H1 (cell line): ENCODE results near the gene SLC25A45. TPM values are rescaled to one million over a fixed set of nuclear protein-coding genes. Genes with fewer than 3 reads are reported as not detected.

Experiments
- ASH2L ChIP-seq: fragments of 200-600, 300-600 bp; sonication (generic); IDR thresholded peaks from one replicate; pipeline ENCODE4 v1.7.1; 2017; ENCODE audit warnings: low read length
- BRCA1 ChIP-seq: IDR thresholded peaks from 2 replicates; pipeline ENCODE4 v1.6.1; 2012; ENCODE audit warnings: low read depth, low read length, improper control_type of control experiment
- CBX8 ChIP-seq: fragments of 300-800, 300-1000 bp; sonication (generic); IDR thresholded peaks from 2 replicates; pipeline ENCODE4 v1.7.1; 2016; ENCODE audit warnings: low read depth, low read length, borderline replicate concordance
- CEBPB ChIP-seq: IDR thresholded peaks from 2 replicates; pipeline ENCODE4 v1.6.1; 2012; ENCODE audit warnings: low read depth, low read length
- CHD1 ChIP-seq: IDR thresholded peaks from 2 replicates; pipeline ENCODE4 v1.6.1; 2012; ENCODE audit warnings: low read depth, low read length, improper control_type of control experiment
- CREB1 ChIP-seq: IDR thresholded peaks from 2 replicates; pipeline ENCODE4 v1.6.1; 2012; ENCODE audit warnings: inconsistent platforms
- POLR2AphosphoS5 ChIP-seq: IDR thresholded peaks from 2 replicates; pipeline ENCODE4 v1.6.1; 2011; ENCODE audit warnings: low read depth, low read length
- POU5F1 ChIP-seq: IDR thresholded peaks from 2 replicates; pipeline ENCODE4 v1.6.1; 2011; ENCODE audit warnings: low read depth, mild to moderate bottlenecking, low read length, moderate library complexity
- ZNF274 ChIP-seq: IDR thresholded peaks from 2 replicates; pipeline ENCODE4 v1.7.0; 2012; ENCODE audit warnings: low read length, borderline replicate concordance; ENCODE audit errors: extremely low read depth
- polyA plus RNA-seq, 7 experiments: library from polyadenylated mRNA; depleted of rRNA in 3 of 7; stranded (reverse) in 5 of 7; unstranded in 2 of 7; fragments of >200 nt in 5 of 7; fragments of 200-250 nt in 2 of 7; gene quantifications; 1 replicate in 5 of 7; 2 replicates in 1 of 7; 4 replicates in 1 of 7; pipeline versions ENCODE4 v1.2.1 to v1.2.3, GENCODE V29; 2011 to 2013; ENCODE audit warnings: missing spikeins in 2 of 7, mixed read lengths in 2 of 7
- total RNA-seq: library from RNA; stranded (reverse); fragmentation: NEBNext Ultra II Directional; extraction: Animal tissue kit (Norgen Biotek cat#: 25700); gene quantifications from 2 replicates; pipeline ENCODE4 v1.2.1, GENCODE V29; 2021
- TF ChIP-seq, protein P1 (sequence below): fragments of 300-600 bp; sonication (generic); IDR thresholded peaks from 2 replicates; pipeline ENCODE4 v1.7.1; 2012; ENCODE audit warnings: low read length, moderate library complexity, mild to moderate bottlenecking, inconsistent platforms; ENCODE audit not compliant: insufficient replicate concordance

The SLC25A45 gene
- total and polyA plus RNA-seq, 2 of the 8 experiments (the other 6 are each of a cell fraction or from before 2014, with no cell fraction given), result 0.54 to 0.59 TPM

DNA sequence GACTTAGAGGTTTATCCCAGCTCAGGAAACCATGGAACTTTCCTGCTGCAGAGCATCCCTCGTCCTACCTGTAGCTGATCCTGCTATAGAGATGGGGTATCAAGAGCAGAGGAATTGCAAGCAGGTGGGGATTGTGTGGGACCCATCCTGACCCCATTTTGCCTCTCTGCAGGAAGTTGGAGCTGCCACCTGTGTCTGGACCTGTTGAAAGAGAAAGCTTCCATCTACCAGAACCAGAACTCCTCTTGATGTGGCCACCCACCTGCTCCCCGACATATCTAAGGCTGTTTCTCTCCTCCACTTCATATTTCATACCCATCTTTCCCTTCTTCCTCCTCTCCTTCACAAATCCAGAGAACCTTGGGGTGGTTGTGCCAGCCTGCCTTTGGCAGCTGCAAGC is 30.9 kb downstream of the SLC25A45 start (continued):
- TF ChIP-seq, protein P1, sequence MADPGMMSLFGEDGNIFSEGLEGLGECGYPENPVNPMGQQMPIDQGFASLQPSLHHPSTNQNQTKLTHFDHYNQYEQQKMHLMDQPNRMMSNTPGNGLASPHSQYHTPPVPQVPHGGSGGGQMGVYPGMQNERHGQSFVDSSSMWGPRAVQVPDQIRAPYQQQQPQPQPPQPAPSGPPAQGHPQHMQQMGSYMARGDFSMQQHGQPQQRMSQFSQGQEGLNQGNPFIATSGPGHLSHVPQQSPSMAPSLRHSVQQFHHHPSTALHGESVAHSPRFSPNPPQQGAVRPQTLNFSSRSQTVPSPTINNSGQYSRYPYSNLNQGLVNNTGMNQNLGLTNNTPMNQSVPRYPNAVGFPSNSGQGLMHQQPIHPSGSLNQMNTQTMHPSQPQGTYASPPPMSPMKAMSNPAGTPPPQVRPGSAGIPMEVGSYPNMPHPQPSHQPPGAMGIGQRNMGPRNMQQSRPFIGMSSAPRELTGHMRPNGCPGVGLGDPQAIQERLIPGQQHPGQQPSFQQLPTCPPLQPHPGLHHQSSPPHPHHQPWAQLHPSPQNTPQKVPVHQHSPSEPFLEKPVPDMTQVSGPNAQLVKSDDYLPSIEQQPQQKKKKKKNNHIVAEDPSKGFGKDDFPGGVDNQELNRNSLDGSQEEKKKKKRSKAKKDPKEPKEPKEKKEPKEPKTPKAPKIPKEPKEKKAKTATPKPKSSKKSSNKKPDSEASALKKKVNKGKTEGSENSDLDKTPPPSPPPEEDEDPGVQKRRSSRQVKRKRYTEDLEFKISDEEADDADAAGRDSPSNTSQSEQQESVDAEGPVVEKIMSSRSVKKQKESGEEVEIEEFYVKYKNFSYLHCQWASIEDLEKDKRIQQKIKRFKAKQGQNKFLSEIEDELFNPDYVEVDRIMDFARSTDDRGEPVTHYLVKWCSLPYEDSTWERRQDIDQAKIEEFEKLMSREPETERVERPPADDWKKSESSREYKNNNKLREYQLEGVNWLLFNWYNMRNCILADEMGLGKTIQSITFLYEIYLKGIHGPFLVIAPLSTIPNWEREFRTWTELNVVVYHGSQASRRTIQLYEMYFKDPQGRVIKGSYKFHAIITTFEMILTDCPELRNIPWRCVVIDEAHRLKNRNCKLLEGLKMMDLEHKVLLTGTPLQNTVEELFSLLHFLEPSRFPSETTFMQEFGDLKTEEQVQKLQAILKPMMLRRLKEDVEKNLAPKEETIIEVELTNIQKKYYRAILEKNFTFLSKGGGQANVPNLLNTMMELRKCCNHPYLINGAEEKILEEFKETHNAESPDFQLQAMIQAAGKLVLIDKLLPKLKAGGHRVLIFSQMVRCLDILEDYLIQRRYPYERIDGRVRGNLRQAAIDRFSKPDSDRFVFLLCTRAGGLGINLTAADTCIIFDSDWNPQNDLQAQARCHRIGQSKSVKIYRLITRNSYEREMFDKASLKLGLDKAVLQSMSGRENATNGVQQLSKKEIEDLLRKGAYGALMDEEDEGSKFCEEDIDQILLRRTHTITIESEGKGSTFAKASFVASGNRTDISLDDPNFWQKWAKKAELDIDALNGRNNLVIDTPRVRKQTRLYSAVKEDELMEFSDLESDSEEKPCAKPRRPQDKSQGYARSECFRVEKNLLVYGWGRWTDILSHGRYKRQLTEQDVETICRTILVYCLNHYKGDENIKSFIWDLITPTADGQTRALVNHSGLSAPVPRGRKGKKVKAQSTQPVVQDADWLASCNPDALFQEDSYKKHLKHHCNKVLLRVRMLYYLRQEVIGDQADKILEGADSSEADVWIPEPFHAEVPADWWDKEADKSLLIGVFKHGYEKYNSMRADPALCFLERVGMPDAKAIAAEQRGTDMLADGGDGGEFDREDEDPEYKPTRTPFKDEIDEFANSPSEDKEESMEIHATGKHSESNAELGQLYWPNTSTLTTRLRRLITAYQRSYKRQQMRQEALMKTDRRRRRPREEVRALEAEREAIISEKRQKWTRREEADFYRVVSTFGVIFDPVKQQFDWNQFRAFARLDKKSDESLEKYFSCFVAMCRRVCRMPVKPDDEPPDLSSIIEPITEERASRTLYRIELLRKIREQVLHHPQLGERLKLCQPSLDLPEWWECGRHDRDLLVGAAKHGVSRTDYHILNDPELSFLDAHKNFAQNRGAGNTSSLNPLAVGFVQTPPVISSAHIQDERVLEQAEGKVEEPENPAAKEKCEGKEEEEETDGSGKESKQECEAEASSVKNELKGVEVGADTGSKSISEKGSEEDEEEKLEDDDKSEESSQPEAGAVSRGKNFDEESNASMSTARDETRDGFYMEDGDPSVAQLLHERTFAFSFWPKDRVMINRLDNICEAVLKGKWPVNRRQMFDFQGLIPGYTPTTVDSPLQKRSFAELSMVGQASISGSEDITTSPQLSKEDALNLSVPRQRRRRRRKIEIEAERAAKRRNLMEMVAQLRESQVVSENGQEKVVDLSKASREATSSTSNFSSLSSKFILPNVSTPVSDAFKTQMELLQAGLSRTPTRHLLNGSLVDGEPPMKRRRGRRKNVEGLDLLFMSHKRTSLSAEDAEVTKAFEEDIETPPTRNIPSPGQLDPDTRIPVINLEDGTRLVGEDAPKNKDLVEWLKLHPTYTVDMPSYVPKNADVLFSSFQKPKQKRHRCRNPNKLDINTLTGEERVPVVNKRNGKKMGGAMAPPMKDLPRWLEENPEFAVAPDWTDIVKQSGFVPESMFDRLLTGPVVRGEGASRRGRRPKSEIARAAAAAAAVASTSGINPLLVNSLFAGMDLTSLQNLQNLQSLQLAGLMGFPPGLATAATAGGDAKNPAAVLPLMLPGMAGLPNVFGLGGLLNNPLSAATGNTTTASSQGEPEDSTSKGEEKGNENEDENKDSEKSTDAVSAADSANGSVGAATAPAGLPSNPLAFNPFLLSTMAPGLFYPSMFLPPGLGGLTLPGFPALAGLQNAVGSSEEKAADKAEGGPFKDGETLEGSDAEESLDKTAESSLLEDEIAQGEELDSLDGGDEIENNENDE, result no peak
- TF ChIP-seq POLR2AphosphoS5 (no peak), CEBPB (no peak), ASH2L (no peak), ZNF274 (no peak), CHD1 (no peak), POU5F1 (no peak), CBX8 (no peak), CREB1 (no peak), BRCA1 (no peak)
